GM10248 (cell line): Measurements from ENCODE around the gene PPT2.

Experiments used
- CTCF ChIA-PET: fragments of 300-600 bp; sonication (Branson Sonifier 250); formaldehyde crosslinking; extraction: SDS; loops from one replicate; lab custom pipeline; 2021; ENCODE audit warnings: antibody characterized with exemption; lab: Yijun Ruan, JAX
- POLR2A ChIA-PET: fragments of 350-650 bp; sonication (Branson Sonifier 250); formaldehyde crosslinking; extraction: SDS; loops from one replicate; lab custom pipeline; 2020; ENCODE audit warnings: antibody characterized with exemption; lab: Yijun Ruan, JAX
- DNase-seq: peaks from one replicate; pipeline ENCODE4 v3.0.0; 2012; ENCODE audit errors: extremely low spot score
- CTCF ChIP-seq: IDR thresholded peaks from 2 replicates; pipeline ENCODE4 v1.5.1; 2012; ENCODE audit warnings: mild to moderate bottlenecking, low read depth; ENCODE audit errors: extremely low read depth, missing control alignments, control extremely low read depth

PPT2 gene

DNA sequence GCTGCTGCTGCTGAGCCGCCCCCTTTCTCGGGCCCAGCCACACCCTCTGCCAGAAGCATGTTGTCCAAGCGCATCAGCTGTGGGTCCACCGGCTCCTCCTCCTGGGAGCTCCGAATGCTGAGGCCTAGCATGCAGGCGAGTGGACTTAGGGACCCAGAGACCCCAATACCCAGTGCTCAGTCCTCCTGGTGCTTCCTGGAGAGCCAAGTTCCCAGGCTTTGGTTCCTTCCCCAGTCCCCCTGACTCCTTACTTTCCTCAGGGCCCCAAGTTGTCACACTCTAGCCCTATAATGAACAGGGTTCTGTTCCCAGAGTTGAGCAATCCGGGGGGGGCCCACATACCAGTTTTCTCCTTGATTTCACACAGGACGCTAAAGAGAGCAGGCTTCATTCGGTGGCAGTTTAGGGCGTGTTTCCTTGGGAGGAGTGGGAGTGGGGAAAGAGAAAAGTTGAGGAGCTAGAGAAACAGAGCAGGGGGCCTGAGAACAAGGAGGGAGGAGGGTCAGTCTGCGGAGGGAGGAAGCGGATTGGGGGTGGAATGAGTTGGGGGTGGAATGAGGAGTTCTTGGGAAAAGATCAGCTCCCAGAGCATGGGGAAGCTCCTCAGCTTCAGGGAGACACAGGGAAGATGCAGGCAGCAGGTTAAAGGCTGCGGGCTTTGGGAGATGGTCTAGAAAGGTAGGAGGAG is 34.6 kb downstream of the PPT2 start:
- no peak for TF ChIP-seq CTCF
- POLR2A ChIA-PET: no interaction called here
- CTCF ChIA-PET: no interaction called here
- no peak for DNase-seq

DNA sequence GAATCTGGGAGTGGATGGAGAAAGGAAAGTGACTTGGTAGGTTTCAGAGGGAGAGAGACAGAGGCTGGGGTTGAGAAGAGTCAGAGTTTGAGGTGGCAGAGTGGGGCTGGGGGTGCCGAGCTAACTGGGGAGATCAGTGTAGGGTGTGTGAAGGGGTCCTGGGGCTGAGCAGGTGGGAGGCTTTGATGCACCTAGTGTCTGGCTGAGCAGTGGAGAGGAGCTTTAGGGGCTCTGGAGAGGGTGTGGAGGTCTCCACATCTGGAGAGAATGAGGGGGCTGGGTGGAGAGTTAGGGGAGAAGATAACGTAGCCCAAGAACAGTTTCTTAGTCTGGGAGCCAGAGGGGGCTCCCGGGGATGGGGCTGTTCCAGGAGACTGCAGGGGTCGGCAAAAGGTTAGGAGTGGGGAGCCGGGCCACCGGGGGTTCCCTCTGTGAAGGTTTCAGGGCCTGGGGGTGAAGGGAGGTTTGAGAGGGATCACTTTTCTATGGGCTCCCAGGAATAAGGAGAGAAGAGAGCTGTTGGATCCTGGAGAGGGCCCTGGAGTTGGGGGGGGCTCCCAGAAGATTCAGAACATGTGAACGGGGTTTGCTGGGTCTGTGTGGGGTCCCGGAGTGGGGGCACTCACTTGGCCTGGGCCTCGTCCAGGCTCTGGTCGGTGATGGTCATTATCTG is 35.3 kb downstream of the PPT2 start:
- ChIA-PET CTCF (no interaction called here), POLR2A (no interaction called here)
- no peak for DNase-seq
- TF ChIP-seq CTCF: no peak

- no peak for TF ChIP-seq CTCF
- no peak for DNase-seq
- ChIA-PET CTCF (interaction anchor here (1.0 kb wide), 1 partner anchor 11 kb away, joined by 3 read pairs; the partner anchor contains the start of gene RNF5), POLR2A (interaction anchor here (0.8 to 0.9 kb wide), 2 partner anchors 11 to 12 kb away, joined by 3 read pairs; no protein-coding TSS in a partner anchor)
Measured at GRCh38 chr6:32189742-32190053, 35.8 kb downstream of the PPT2 start.

GRCh38 chr6:32190054-32190851 is 36.3 kb downstream of the PPT2 start, which contains the start of gene PBX2:
Gene PBX2, minus strand, starts transcription at chr6:32190202. Its CDS starts 287 bp downstream, at chr6:32189915.
- POLR2A ChIA-PET: interaction anchor here (0.6 to 0.9 kb wide), 4 partner anchors 11 to 660 kb away, joined by 3 to 5 read pairs (median 3); no protein-coding TSS in a partner anchor
- no peak for TF ChIP-seq CTCF
- CTCF ChIA-PET: interaction anchor here (1.0 to 1.1 kb wide), 2 partner anchors 11 to 61 kb away, joined by 3 to 4 read pairs; partner anchors contain the start of genes ATF6B and RNF5
- DNase-seq: peak; percentile 86

DNA sequence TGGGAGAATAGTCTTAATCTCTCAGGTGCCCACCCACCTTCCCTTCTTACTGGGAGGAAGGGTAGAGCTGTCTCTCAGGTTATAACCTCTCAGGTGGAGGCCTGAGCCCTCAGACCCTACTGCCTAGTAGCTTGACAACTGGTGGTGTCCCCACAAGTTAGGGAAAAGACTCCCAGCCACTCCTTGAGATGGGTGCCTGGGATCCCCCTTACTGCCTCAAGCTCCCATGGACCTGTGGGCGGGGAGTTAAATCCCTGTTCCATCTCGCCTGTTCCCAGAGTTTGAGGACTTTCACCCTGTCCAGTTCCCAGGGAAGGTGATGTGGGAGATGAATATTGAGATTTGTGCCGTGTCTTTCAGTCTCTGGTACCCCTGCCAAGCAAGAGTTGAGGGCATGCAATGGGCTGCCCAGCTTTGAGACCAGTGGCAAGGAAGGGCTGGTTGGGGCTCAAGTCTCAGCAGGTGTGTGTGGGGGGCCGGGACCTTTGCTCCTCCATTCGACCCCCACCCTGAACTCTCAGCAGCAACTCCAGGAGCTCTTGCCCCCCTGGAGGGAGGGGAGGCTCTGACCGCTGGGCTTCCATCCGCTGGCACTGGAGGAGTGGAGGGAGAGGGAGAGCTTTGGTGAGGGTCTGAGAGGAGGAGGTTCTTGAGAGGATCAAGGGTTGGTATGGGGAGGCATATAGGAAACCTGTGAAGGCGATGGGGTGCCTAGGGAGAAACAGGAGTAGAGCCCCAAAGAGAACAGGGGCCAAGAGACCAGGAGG is 37.2 kb downstream of the PPT2 start:
- no peak for DNase-seq
- CTCF ChIA-PET: interaction anchor here (1.0 to 1.1 kb wide), 2 partner anchors 12 to 62 kb away, joined by 3 to 4 read pairs; partner anchors contain the start of genes ATF6B and RNF5
- POLR2A ChIA-PET: no interaction called here
- no peak for TF ChIP-seq CTCF
